ENCODE measurements around the gene ACACA. TPM values are rescaled to one million over a fixed set of nuclear protein-coding genes. Genes with fewer than 3 reads are reported as not detected.

The ACACA gene
- total RNA-seq, 2 experiments from 2014 or later = 38.7 TPM

DNA sequence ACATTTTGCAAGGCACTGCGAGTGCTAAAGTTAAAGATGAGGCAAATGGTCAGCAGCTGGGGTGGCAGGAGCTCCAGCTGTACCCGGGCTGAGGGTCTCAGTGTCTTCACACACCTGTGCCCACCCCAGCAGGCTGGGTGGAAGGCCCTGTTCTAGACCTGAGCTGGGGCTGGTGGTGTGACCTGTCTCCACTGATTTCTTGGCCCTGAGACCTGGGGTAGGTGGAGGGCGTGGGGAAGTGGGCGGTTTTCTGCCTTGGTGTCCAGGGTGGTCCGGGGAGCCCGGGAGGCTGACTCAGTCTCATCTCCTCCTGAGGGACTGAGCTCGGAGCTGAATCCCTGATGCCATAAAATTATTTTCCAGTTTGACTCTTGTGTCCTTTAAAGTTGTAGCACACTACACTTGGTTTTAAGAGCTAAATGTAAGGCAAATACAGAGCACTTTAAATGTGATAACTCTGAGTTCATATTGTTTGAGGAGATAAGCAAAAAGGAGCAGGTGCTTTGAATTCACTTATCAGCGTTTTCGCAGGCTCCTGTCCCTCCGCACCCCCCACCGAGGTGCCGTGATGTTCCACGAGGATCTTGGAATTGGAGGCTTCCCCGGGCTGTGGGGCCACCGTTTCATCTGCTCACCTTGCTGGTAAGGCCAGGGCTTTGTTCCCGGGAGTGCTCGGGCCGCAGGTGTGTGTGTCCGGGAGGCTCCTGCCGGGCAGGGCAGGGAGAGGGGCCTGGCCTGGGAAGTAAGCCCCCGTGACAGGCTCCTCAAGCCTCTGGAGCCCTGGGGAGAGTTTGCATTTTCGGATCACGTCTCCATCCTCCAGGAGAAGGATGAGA lies 340.9 kb downstream of the ACACA start:
- POLR2A ChIA-PET = no interaction called here
- Mint-ChIP-seq H3K4me1 (no peaks in the 10 kb centered on the region), H3K4me3 (no peak overlapping the region), H3K27me3 (peaks cover 6% of the 10 kb centered on the region), H3K27ac (no peak overlapping the region), H3K9me3 (no peaks in the 10 kb centered on the region), H3K36me3 (ENCODE audit: low read depth) (no peaks in the 10 kb centered on the region)
- CTCF ChIA-PET = interaction anchor here (1.1 kb wide), 1 partner anchor 9 kb away, joined by 3 read pairs; no protein-coding TSS in a partner anchor
- DNase-seq = no peak

DNA sequence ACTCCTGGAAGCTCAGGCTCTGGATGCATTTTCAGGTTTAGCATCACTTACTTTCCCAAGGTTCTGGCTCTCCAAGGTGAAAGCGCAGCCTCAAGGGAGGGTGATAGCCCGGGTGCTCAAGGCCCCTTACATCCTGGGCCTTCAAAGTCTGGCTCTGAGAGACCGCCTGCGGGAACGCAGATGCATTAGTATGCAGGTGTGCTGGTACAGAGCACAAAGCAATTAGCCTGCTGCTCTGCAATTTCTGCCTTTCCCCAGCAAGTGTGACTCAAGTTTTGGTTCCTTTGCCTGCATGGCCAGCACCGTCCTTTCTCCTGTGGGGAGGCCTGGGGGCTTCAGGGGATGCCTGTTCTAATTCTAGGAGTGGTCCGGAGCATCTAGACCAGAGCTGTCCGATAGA lies 341.7 kb downstream of the ACACA start:
- no peak for DNase-seq
- POLR2A ChIA-PET = no interaction called here
- CTCF ChIA-PET = interaction anchor here (1.1 kb wide), 1 partner anchor 8 kb away, joined by 3 read pairs; no protein-coding TSS in a partner anchor
- Mint-ChIP-seq H3K27me3 (peaks cover 6% of the 10 kb centered on the region), H3K9me3 (no peaks in the 10 kb centered on the region), H3K36me3 (ENCODE audit: low read depth) (no peaks in the 10 kb centered on the region), H3K4me1 (no peaks in the 10 kb centered on the region), H3K4me3 (no peak overlapping the region), H3K27ac (no peak overlapping the region)

DNA sequence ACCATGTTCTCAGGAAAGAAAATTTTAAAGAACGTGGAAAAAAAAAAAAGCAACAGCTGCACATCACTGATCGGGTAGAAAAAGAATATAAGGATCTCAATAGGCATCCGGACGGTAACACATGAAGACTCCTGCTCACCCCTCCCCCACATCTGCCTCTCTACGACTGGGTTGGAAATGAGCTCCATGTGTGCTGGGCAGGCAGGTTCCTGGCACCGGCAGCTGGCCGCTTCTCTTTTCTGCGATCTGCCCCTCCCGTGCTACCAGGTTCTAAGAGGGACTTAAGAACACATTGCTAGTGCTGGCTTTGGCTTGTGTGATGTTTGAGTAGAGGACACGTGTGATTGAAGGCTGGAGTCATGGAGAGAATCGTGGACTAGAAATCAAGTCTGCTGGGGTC lies 342.4 kb downstream of the ACACA start:
- H3K27ac Mint-ChIP-seq = no peak overlapping the region
- no peaks in the 10 kb centered on the region for H3K36me3 Mint-ChIP-seq (ENCODE audit: low read depth)
- no peak overlapping the region for H3K4me3 Mint-ChIP-seq
- ChIA-PET POLR2A (no interaction called here), CTCF (no interaction called here)
- H3K27me3 Mint-ChIP-seq = peaks cover 6% of the 10 kb centered on the region
- H3K4me1 Mint-ChIP-seq = no peaks in the 10 kb centered on the region
- no peaks in the 10 kb centered on the region for H3K9me3 Mint-ChIP-seq
- DNase-seq = no peak

DNA sequence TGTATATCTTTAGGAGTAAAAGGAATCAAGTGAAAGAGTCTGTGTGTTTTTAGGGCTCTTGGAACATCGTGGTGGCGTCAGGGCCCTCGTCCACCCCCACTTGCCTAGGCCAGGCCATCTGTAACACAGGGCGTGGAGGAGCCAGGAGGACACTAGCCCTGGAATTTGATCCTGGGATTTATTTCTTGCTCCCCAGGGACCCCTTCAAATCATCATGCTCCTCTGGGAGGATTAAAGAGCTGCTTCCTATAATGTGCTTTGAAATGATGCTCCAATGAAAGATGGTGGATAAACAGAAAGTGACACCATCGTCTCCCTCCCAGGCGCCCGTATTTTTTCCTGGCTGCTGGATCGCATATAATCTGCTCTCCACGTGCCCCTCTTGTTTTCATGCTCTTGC lies 344.6 kb downstream of the ACACA start:
- Mint-ChIP-seq H3K4me1 (no peaks in the 10 kb centered on the region), H3K27ac (no peak overlapping the region), H3K9me3 (no peaks in the 10 kb centered on the region), H3K4me3 (no peak overlapping the region), H3K27me3 (peaks cover 6% of the 10 kb centered on the region), H3K36me3 (ENCODE audit: low read depth) (peaks cover 5% of the 10 kb centered on the region)
- CTCF ChIA-PET = no interaction called here
- POLR2A ChIA-PET = no interaction called here
- DNase-seq = no peak

DNA sequence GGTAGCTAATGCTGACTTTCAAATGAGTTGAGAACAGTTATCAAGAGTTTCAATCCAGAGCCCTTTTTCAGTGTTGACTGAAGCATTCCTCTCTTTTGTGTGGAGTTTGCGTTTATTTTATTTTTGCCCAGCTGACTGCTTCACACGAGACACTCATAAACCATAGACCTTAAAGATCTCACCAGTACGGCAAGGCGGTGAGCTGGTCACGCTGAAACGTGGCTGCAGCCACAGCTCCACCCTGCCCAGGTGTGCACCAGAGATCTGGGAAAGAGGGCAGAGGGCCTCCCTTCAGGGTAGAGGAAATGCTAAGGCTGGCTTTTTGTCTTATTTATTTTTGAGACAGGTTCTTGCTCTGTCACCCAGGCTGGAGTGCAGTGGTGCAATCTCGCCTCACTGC lies 345.7 kb downstream of the ACACA start:
- no peak overlapping the region for H3K27ac Mint-ChIP-seq
- CTCF ChIA-PET = no interaction called here
- peaks cover 10% of the 10 kb centered on the region for H3K36me3 Mint-ChIP-seq (ENCODE audit: low read depth)
- no peaks in the 10 kb centered on the region for H3K9me3 Mint-ChIP-seq
- no peaks in the 10 kb centered on the region for H3K4me1 Mint-ChIP-seq
- H3K27me3 Mint-ChIP-seq = no peaks in the 10 kb centered on the region
- no peak for DNase-seq
- POLR2A ChIA-PET = no interaction called here
- no peak overlapping the region for H3K4me3 Mint-ChIP-seq

DNA sequence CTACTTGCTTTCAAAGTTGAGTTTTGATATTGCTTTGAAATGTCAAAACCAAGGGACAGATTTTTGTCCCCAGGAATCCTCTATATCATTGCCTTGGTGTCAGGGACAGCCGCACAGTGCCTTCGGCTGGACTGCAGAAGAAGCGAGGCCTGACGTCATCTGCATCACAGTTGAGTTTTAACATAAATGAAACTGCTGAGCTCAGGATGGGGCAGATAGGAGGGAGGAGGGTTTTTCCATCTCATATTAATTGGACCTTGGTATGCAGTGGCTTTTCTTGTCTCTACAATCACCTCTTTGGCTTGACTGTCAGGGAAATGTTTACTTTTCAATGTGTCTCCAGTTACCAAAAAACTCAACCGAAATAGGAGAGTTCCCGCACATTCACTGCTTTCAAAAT lies 346.5 kb downstream of the ACACA start:
- ChIA-PET CTCF (interaction anchor here (1.2 to 2.3 kb wide), 2 partner anchors 10 to 13 kb away, joined by 5 to 8 read pairs; no protein-coding TSS in a partner anchor), POLR2A (no interaction called here)
- no peaks in the 10 kb centered on the region for H3K4me1 Mint-ChIP-seq
- H3K27me3 Mint-ChIP-seq = no peaks in the 10 kb centered on the region
- no peak overlapping the region for H3K4me3 Mint-ChIP-seq
- DNase-seq = no peak
- H3K27ac Mint-ChIP-seq = no peak overlapping the region
- no peaks in the 10 kb centered on the region for H3K9me3 Mint-ChIP-seq
- H3K36me3 Mint-ChIP-seq (ENCODE audit: low read depth) = peaks cover 10% of the 10 kb centered on the region

DNA sequence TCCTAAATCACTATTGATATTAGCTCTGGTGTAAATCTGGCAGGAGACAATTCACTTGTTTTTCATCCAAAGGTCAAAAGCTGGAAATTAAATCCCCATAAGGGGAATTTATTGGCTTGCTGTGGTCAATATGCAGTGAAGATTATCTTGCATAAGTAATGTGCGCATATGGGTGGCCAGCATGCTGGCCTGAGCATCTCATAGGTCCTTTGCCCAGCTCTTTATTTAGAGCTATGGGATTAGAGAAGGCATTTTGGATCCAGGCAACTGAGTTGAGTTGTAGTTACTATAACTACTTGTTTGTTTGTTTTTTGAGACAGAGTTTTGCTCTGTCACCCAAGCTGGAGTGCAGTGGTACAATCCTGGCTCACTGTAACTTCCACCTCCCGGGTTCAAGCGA lies 347.1 kb downstream of the ACACA start:
- Mint-ChIP-seq H3K4me3 (no peak overlapping the region), H3K27ac (no peak overlapping the region), H3K9me3 (no peaks in the 10 kb centered on the region), H3K36me3 (ENCODE audit: low read depth) (peaks cover 10% of the 10 kb centered on the region), H3K4me1 (no peaks in the 10 kb centered on the region), H3K27me3 (no peaks in the 10 kb centered on the region)
- DNase-seq = no peak
- CTCF ChIA-PET = interaction anchor here (1.2 to 2.3 kb wide), 2 partner anchors 10 to 12 kb away, joined by 5 to 8 read pairs; no protein-coding TSS in a partner anchor
- POLR2A ChIA-PET = no interaction called here

DNA sequence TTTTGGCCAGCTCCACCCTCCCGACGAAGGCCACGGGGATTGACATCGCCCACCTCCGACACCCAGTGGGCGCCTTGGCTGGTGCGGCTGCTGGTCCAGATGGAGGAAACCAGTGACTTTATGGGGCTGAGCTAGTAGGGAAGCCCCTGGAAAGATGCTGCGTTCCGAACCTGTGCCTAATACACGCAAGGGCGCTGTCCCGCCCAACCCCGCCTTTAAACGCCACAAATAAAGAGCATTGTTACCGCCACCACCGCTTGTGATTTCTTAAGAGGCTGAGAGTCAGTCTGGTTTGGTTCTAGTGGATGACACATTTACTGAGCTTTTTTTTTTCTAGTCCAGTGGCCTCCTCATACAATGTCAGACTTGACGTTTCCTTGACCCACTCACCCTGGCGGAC lies 350.0 kb downstream of the ACACA start:
- no peaks in the 10 kb centered on the region for H3K4me1 Mint-ChIP-seq
- no peaks in the 10 kb centered on the region for H3K27me3 Mint-ChIP-seq
- POLR2A ChIA-PET = no interaction called here
- peaks cover 10% of the 10 kb centered on the region for H3K36me3 Mint-ChIP-seq (ENCODE audit: low read depth)
- no peak overlapping the region for H3K27ac Mint-ChIP-seq
- no peaks in the 10 kb centered on the region for H3K9me3 Mint-ChIP-seq
- H3K4me3 Mint-ChIP-seq = no peak overlapping the region
- CTCF ChIA-PET = interaction anchor here (1.0 to 1.3 kb wide), 2 partner anchors 9 to 10 kb away, joined by 3 read pairs; no protein-coding TSS in a partner anchor
- DNase-seq = no peak

DNA sequence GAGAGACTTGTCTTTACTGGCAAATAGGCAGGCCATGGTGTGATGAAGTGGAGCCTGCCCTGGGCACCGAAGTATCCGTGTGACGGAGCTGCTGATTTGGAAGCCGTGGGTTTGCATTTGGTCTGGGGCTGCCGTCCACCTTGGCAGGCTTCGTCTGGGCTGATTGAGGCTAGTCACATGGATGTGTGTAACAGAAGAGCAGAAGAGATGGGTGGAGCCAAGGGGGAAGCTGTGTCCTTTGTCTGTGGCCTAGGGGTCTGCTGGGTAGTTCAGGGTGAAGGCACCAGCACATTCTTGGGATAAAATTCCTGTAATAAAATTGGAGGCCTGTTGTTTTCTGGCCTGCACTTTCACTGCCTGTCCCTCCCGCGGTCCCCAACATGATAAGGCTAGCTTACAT lies 351.7 kb downstream of the ACACA start:
- DNase-seq = no peak
- Mint-ChIP-seq H3K4me1 (no peaks in the 10 kb centered on the region), H3K4me3 (no peak overlapping the region), H3K27me3 (no peaks in the 10 kb centered on the region), H3K9me3 (no peaks in the 10 kb centered on the region), H3K36me3 (ENCODE audit: low read depth) (peaks cover 10% of the 10 kb centered on the region), H3K27ac (no peak overlapping the region)
- POLR2A ChIA-PET = no interaction called here
- CTCF ChIA-PET = no interaction called here

DNA sequence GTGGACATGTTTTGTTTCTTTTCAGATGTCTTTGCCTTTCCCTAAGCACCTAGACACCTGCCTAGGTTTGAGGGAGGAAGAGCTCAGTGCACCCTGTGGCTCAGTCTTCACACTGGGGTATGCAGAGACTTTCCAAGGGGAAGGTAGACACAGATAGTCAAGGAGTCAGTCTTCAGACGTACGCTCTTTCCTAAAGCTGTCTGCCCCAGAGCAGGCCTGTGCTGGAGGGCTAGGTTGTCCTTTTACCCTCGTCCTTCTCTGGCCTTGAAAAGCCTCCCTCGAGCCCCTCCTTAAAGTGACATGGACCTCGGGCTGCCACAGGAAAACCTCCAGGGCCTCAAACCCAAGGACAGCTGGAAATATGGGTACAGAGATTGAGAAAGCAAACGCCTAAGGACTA lies 354.2 kb downstream of the ACACA start:
- peaks cover 6% of the 10 kb centered on the region for H3K4me1 Mint-ChIP-seq
- peaks cover 15% of the 10 kb centered on the region for H3K36me3 Mint-ChIP-seq (ENCODE audit: low read depth)
- DNase-seq = no peak
- H3K9me3 Mint-ChIP-seq = no peaks in the 10 kb centered on the region
- no peak overlapping the region for H3K4me3 Mint-ChIP-seq
- ChIA-PET POLR2A (no interaction called here), CTCF (no interaction called here)
- H3K27me3 Mint-ChIP-seq = no peaks in the 10 kb centered on the region
- no peak overlapping the region for H3K27ac Mint-ChIP-seq

DNA sequence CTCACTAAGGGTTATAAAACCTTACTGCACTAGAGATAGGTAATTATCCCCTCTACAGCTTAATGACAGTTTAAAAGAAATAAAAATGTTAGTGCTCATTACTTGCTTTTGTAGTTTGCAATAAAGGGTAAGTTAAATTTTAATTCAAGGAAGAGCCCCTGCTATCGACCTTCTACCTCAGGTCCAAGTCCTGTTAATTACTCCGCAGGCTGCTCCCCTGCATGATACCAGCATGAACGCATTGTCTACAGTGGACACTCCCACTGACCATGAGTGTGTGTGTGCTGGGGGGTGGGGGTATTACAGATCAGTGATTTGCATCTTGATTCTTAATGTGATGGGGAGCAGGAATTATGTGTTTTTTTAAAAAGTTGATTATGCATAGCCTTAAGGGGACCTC lies 354.8 kb downstream of the ACACA start:
- DNase-seq = no peak
- no peaks in the 10 kb centered on the region for H3K9me3 Mint-ChIP-seq
- no peaks in the 10 kb centered on the region for H3K27me3 Mint-ChIP-seq
- peaks cover 11% of the 10 kb centered on the region for H3K36me3 Mint-ChIP-seq (ENCODE audit: low read depth)
- ChIA-PET CTCF (no interaction called here), POLR2A (no interaction called here)
- H3K4me3 Mint-ChIP-seq = no peak overlapping the region
- peaks cover 7% of the 10 kb centered on the region for H3K4me1 Mint-ChIP-seq
- H3K27ac Mint-ChIP-seq = no peak overlapping the region

DNA sequence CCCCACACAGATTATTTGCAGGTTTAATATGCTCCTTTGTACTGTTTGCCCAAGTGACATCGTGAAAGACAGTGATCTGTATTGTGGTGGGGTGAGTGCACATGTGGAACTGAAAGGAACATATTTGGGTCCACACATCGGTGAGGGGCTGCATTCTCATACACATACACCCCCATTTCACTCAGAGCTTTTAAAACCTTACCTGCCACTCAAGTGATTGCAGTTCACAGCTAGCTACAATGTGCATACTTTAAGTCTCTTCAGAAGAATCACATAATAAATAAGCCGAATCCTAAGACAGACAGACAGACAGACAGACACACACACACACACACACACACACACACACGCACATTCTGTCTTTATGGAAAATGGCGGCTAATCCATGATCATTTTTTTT lies 355.3 kb downstream of the ACACA start:
- H3K27me3 Mint-ChIP-seq = no peaks in the 10 kb centered on the region
- H3K36me3 Mint-ChIP-seq (ENCODE audit: low read depth) = peaks cover 8% of the 10 kb centered on the region
- ChIA-PET POLR2A (no interaction called here), CTCF (no interaction called here)
- DNase-seq = no peak
- H3K9me3 Mint-ChIP-seq = no peaks in the 10 kb centered on the region
- no peak overlapping the region for H3K4me3 Mint-ChIP-seq
- no peak overlapping the region for H3K27ac Mint-ChIP-seq
- H3K4me1 Mint-ChIP-seq = peaks cover 7% of the 10 kb centered on the region

DNA sequence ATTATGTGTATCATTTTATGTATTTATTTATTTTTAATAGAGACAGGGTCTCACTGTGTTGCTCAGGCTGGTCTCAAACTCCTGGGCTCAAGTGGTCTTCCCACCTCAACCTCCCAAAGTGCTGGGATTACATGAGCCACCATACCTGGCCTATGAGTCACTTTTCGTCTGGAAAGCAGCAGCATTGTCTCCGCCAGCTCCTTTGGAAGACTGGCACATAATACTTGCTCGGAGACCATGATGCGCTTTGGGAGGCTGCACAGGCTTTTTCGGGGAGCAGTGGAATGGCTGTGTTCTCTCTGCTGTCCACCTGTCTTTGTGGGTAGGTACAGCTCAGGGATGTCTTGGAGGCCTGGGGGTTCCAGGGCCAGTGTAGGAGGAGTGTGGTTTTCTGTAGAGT lies 355.7 kb downstream of the ACACA start:
- ChIA-PET POLR2A (no interaction called here), CTCF (interaction anchor here (0.6 to 1.6 kb wide), 2 partner anchors 9 to 136 kb away, joined by 5 to 6 read pairs; no protein-coding TSS in a partner anchor)
- peaks cover 7% of the 10 kb centered on the region for H3K4me1 Mint-ChIP-seq
- peaks cover 8% of the 10 kb centered on the region for H3K36me3 Mint-ChIP-seq (ENCODE audit: low read depth)
- no peaks in the 10 kb centered on the region for H3K9me3 Mint-ChIP-seq
- no peak overlapping the region for H3K4me3 Mint-ChIP-seq
- no peaks in the 10 kb centered on the region for H3K27me3 Mint-ChIP-seq
- H3K27ac Mint-ChIP-seq = no peak overlapping the region
- DNase-seq = no peak

DNA sequence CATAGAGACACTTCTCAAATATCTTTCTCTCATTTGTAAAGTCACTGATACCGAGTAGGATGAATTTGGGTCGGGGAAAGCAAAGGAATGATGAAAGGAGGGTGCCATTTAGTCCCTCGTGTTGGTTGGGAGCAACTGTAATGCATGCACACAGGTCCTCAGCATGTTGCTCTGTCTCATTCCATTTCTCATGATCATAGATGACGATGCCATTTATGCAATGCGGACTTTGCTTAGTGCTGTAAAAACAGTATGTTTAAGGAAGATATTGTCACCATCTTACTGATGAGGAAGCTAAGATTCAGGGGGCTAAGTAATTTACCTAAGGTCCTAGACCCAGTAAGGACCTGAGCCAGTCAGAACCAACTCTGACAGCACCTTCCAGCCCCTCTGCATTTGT lies 357.8 kb downstream of the ACACA start:
- no peak overlapping the region for H3K4me3 Mint-ChIP-seq
- DNase-seq = no peak
- CTCF ChIA-PET = interaction anchor here (1.2 to 2.5 kb wide), 2 partner anchors 10 to 419 kb away, joined by 4 to 11 read pairs; no protein-coding TSS in a partner anchor
- H3K9me3 Mint-ChIP-seq = no peaks in the 10 kb centered on the region
- no peaks in the 10 kb centered on the region for H3K27me3 Mint-ChIP-seq
- H3K36me3 Mint-ChIP-seq (ENCODE audit: low read depth) = peaks cover 10% of the 10 kb centered on the region
- H3K4me1 Mint-ChIP-seq = peaks cover 7% of the 10 kb centered on the region
- H3K27ac Mint-ChIP-seq = no peak overlapping the region
- POLR2A ChIA-PET = no interaction called here

Data from activated CD4-positive, alpha-beta T cell treated with anti-CD3 and anti-CD28 coated beads, Interleukin-2, amount 10 ng/mL, durations not matched to agents 7 days and 5 days (primary cell).